SK-N-SH (cell line): ENCODE data around the gene TMEM198. TPM values are rescaled to one million over a fixed set of nuclear protein-coding genes. Genes with fewer than 3 reads are reported as not detected.

ENCODE experiments used
- CTCF ChIA-PET: fragments of 300-600, 350-600 bp; formaldehyde crosslinking; extraction: SDS; loops from one replicate; lab custom pipeline; 2021; lab: Yijun Ruan, JAX
- POLR2A ChIA-PET: fragments of 350-600 bp; sonication (Branson Sonifier 250); formaldehyde crosslinking; extraction: SDS; loops from one replicate; lab custom pipeline; 2020; ENCODE audit warnings: antibody characterized with exemption, inconsistent platforms; lab: Yijun Ruan, JAX
- DNase-seq: peaks from one replicate; pipeline ENCODE4 v3.0.0; 2012
- H2AFZ ChIP-seq: fragments of 200-600 bp; sonication (generic); 2 replicates; pipeline ENCODE4 v1.8.1; 2016; ENCODE audit warnings: antibody characterized with exemption, mild to moderate bottlenecking, low read depth
- H3F3A ChIP-seq: fragments of 200-600 bp; sonication (generic); replicated peaks from 2 replicates; pipeline ENCODE3; 2016; ENCODE audit warnings: antibody characterized with exemption, mild to moderate bottlenecking; ENCODE audit not compliant: insufficient read depth
- H3K27ac ChIP-seq, 2 experiments: fragments of 200-500 bp in 1 of 2; fragments of 200-600 bp in 1 of 2; sonication (Bioruptor generic) in 1 of 2; sonication (generic), shearing (Covaris generic) in 1 of 2; 2 replicates each; pipeline versions ENCODE4 v1.5.1 to v1.6.1; 2014 to 2016; ENCODE audit warnings: low read depth in 2 of 2, inconsistent platforms in 1 of 2, low read length in 1 of 2, mild to moderate bottlenecking in 1 of 2, mixed read lengths in 1 of 2
- H3K27me3 ChIP-seq: fragments of 200-600 bp; sonication (generic), shearing (Covaris generic); 2 replicates; pipeline ENCODE4 v1.6.1; 2016; ENCODE audit warnings: mixed run types; ENCODE audit not compliant: insufficient read depth
- H3K36me3 ChIP-seq, 2 experiments: fragments of 200-500 bp in 1 of 2; fragments of 200-600 bp in 1 of 2; sonication (Bioruptor generic) in 1 of 2; sonication (generic) in 1 of 2; replicated peaks in 1 of 2; 2 replicates each; pipeline versions ENCODE3 to v1.5.1; 2014 to 2016; ENCODE audit warnings: low read length in 1 of 2, mild to moderate bottlenecking in 1 of 2; ENCODE audit not compliant: insufficient read depth in 2 of 2, control insufficient read depth in 1 of 2
- H3K4me1 ChIP-seq, 2 experiments: fragments of 200-500 bp in 1 of 2; fragments of 200-600 bp in 1 of 2; sonication (Bioruptor generic) in 1 of 2; sonication (generic), shearing (Covaris generic) in 1 of 2; 2 replicates each; pipeline versions ENCODE4 v1.5.1 to v1.6.1; 2014 to 2016; ENCODE audit warnings: low read depth in 1 of 2, low read length in 1 of 2, mixed run types in 1 of 2; ENCODE audit not compliant: insufficient read depth in 2 of 2, control insufficient read depth in 1 of 2
- H3K4me2 ChIP-seq: fragments of 200-600 bp; sonication (generic), shearing (Covaris generic); 2 replicates; pipeline ENCODE4 v1.6.1; 2017; ENCODE audit warnings: mixed run types
- H3K4me3 ChIP-seq, 2 experiments: fragments of 200-500 bp in 1 of 2; fragments of 200-600 bp in 1 of 2; sonication (Bioruptor generic) in 1 of 2; sonication (generic), shearing (Covaris generic) in 1 of 2; 2 replicates each; pipeline versions ENCODE4 v1.5.1 to v1.8.1; 2014 to 2016; ENCODE audit warnings: low read depth in 2 of 2, inconsistent platforms in 1 of 2, low read length in 1 of 2, mild to moderate bottlenecking in 1 of 2, mixed read lengths in 1 of 2, moderate library complexity in 1 of 2
- H3K79me2 ChIP-seq: fragments of 200-600 bp; sonication (generic); 2 replicates; pipeline ENCODE4 v1.8.1; 2017; ENCODE audit warnings: mild to moderate bottlenecking; ENCODE audit not compliant: insufficient read depth
- H3K9ac ChIP-seq: fragments of 200-600 bp; sonication (generic); 2 replicates; pipeline ENCODE4 v1.6.1; 2017; ENCODE audit warnings: mixed run types
- H3K9me2 ChIP-seq: fragments of 200-600 bp; sonication (generic); 2 replicates; pipeline ENCODE4 v1.6.1; 2017; ENCODE audit warnings: mixed run types
- H3K9me3 ChIP-seq: fragments of 200-600 bp; sonication (generic); 2 replicates; pipeline ENCODE4 v1.6.1; 2017; ENCODE audit warnings: mixed run types, mild to moderate bottlenecking, moderate library complexity
- H4K20me1 ChIP-seq: fragments of 200-600 bp; sonication (generic); 2 replicates; pipeline ENCODE4 v1.6.1; 2017; ENCODE audit warnings: mild to moderate bottlenecking, mixed run types; ENCODE audit not compliant: insufficient read depth
- CHD2 ChIP-seq: fragments of 150-350 bp; IDR thresholded peaks from 2 replicates; pipeline ENCODE4 v1.6.1; 2018; ENCODE audit warnings: low read length; ENCODE audit not compliant: partially characterized antibody
- ELF1 ChIP-seq: IDR thresholded peaks from 2 replicates; pipeline ENCODE4 v1.4.0; 2012
- EP300 ChIP-seq, 2 experiments: IDR thresholded peaks; 2 replicates each; pipeline versions ENCODE4 v1.4.0 to v1.6.1; 2012; ENCODE audit warnings: borderline replicate concordance in 1 of 2, low read depth in 1 of 2, low read length in 1 of 2
- EZH2phosphoT487 ChIP-seq: fragments of 200-600 bp; sonication (generic); IDR thresholded peaks from 2 replicates; pipeline ENCODE4 v1.6.1; 2017; ENCODE audit warnings: low read depth, mixed run types, mild to moderate bottlenecking, antibody characterized with exemption, moderate library complexity, borderline replicate concordance
- JUND ChIP-seq: IDR thresholded peaks from 2 replicates; pipeline ENCODE4 v1.4.0; 2012
- MEF2A ChIP-seq: IDR thresholded peaks from 2 replicates; pipeline ENCODE4 v1.4.0; 2012; ENCODE audit warnings: low read depth, borderline replicate concordance
- MXI1 ChIP-seq: IDR thresholded peaks from 2 replicates; pipeline ENCODE4 v1.6.1; 2012; ENCODE audit warnings: mild to moderate bottlenecking, low read depth, low read length, improper control_type of control experiment
- NFIC ChIP-seq: IDR thresholded peaks from 2 replicates; pipeline ENCODE4 v1.4.0; 2012; ENCODE audit warnings: borderline replicate concordance
- POLR2AphosphoS5 ChIP-seq: IDR thresholded peaks from 2 replicates; pipeline ENCODE4 v1.6.1; 2012; ENCODE audit warnings: low read depth, low read length
- RAD21 ChIP-seq: IDR thresholded peaks from 2 replicates; pipeline ENCODE4 v1.6.1; 2012; ENCODE audit warnings: mild to moderate bottlenecking, low read length
- RCOR1 ChIP-seq: fragments of 150-350 bp; IDR thresholded peaks from 2 replicates; pipeline ENCODE4 v1.6.1; 2017; ENCODE audit warnings: antibody characterized with exemption, low read length
- REST ChIP-seq: IDR thresholded peaks from 2 replicates; pipeline ENCODE4 v1.6.1; 2012; ENCODE audit warnings: mild to moderate bottlenecking, low read depth, low read length, moderate library complexity
- RFX5 ChIP-seq: IDR thresholded peaks from 2 replicates; pipeline ENCODE4 v1.6.1; 2012; ENCODE audit warnings: mild to moderate bottlenecking, improper control_type of control experiment, low read length
- TCF12 ChIP-seq: IDR thresholded peaks from 2 replicates; pipeline ENCODE4 v1.4.0; 2012
- TEAD4 ChIP-seq: IDR thresholded peaks from 2 replicates; pipeline ENCODE4 v1.4.0; 2012; ENCODE audit warnings: mild to moderate bottlenecking, borderline replicate concordance; ENCODE audit not compliant: insufficient read depth
- YY1 ChIP-seq: IDR thresholded peaks from 2 replicates; pipeline ENCODE4 v1.4.0; 2012; ENCODE audit warnings: low read depth, mild to moderate bottlenecking
- WGBS: methylation state at CpG from one replicate; pipeline ENCODE4 v1.1.6; 2017; ENCODE audit warnings: low lambda C conversion rate; 5-methylcytosine and 5-hydroxymethylcytosine counted together
- polyA plus RNA-seq, 3 experiments: library from polyadenylated mRNA; depleted of rRNA; stranded (reverse); fragments of >200 nt; gene quantifications; 2 replicates each; pipeline ENCODE4 v1.2.3, GENCODE V29; 2012
- TF ChIP-seq, protein P1 (sequence below): IDR thresholded peaks from 2 replicates; pipeline ENCODE4 v1.4.0; 2012; ENCODE audit warnings: low read depth, borderline replicate concordance
- TF ChIP-seq, protein P2 (sequence below): fragments of 150-350 bp; IDR thresholded peaks from 2 replicates; pipeline ENCODE4 v1.6.1; 2016; ENCODE audit warnings: mild to moderate bottlenecking, low read depth, low read length

Gene TMEM198
- polyA plus RNA-seq, 1 of the 3 experiments (the other 2 are of a cell fraction): 4.7 TPM

- 12% methylated on average over 7 of the region's 7 CpGs for WGBS
- CTCF ChIA-PET: interaction anchor here (1.1 to 3.9 kb wide), 6 partner anchors 9 to 150 kb away, joined by 3 to 36 read pairs (median 6); partner anchors contain the start of genes CHPF and TMEM198
- H3K36me3 ChIP-seq: no peaks in the 10 kb centered on the region
Observed at GRCh38 chr2:219553168-219553417, 9.3 kb downstream of the TMEM198 start.

More at GRCh38 chr2:219553168-219553417, 9.3 kb downstream of the TMEM198 start:
- Histone ChIP-seq H3K9me3 (no peaks in the 10 kb centered on the region), H3K79me2 (no peaks in the 10 kb centered on the region), H4K20me1 (no peaks in the 10 kb centered on the region), H3K4me3 (peak overlapping the region; percentile 67 to 74), H3K4me2 (peak overlapping the region; percentile 98), H3K27me3 (no peaks in the 10 kb centered on the region), H2AFZ (peak overlapping the region; percentile 96; the same call in 1 of the 2 replicates), H3F3A (no peaks in the 10 kb centered on the region), H3K27ac (no peak overlapping the region; a peak in 1 of 4 replicates), H3K9ac (0 out of 2 replicates have a peak overlapping the region, but pooled peaks have one; percentile 73), H3K9me2 (no peaks in the 10 kb centered on the region), H3K4me1 (peaks cover 0 to 24% of the 10 kb centered on the region in 2 experiments; a peak in 1 of 4 replicates)
- TF ChIP-seq, protein P1, sequence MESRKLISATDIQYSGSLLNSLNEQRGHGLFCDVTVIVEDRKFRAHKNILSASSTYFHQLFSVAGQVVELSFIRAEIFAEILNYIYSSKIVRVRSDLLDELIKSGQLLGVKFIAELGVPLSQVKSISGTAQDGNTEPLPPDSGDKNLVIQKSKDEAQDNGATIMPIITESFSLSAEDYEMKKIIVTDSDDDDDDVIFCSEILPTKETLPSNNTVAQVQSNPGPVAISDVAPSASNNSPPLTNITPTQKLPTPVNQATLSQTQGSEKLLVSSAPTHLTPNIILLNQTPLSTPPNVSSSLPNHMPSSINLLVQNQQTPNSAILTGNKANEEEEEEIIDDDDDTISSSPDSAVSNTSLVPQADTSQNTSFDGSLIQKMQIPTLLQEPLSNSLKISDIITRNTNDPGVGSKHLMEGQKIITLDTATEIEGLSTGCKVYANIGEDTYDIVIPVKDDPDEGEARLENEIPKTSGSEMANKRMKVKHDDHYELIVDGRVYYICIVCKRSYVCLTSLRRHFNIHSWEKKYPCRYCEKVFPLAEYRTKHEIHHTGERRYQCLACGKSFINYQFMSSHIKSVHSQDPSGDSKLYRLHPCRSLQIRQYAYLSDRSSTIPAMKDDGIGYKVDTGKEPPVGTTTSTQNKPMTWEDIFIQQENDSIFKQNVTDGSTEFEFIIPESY: no peak
- TF ChIP-seq YY1 (no peak), EZH2phosphoT487 (no peak), NFIC (no peak), CHD2 (no peak), REST (no peak), RAD21 (no peak), RCOR1 (no peak), TEAD4 (no peak), MEF2A (no peak), POLR2AphosphoS5 (no peak), JUND (no peak), RFX5 (no peak), TCF12 (no peak), EP300 (IDR thresholded peaks at IDR 0.05; ENCODE audit: borderline replicate concordance in 1 of 2, low read depth in 1 of 2, low read length in 1 of 2) (no peak), ELF1 (no peak), MXI1 (no peak)
- TF ChIP-seq, protein P2, sequence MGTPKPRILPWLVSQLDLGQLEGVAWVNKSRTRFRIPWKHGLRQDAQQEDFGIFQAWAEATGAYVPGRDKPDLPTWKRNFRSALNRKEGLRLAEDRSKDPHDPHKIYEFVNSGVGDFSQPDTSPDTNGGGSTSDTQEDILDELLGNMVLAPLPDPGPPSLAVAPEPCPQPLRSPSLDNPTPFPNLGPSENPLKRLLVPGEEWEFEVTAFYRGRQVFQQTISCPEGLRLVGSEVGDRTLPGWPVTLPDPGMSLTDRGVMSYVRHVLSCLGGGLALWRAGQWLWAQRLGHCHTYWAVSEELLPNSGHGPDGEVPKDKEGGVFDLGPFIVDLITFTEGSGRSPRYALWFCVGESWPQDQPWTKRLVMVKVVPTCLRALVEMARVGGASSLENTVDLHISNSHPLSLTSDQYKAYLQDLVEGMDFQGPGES: no peak
- POLR2A ChIA-PET: interaction anchor here (0.9 to 2.9 kb wide), 5 partner anchors 8 to 45 kb away, joined by 3 to 25 read pairs (median 12); partner anchors contain the start of genes CHPF, INHA, OBSL1 and STK11IP
- DNase-seq: no peak
